HEK293 (cell line): ENCODE data around the gene FOLH1.
"Not testable (repeated sequence)": the region's sequence is repeated elsewhere in the genome, so short reads cannot be mapped to it uniquely, and the experiment has no call there.

Experiments
- MYNN ChIP-seq: fragments of 450-650 bp; formaldehyde crosslinking; IDR thresholded peaks from 2 replicates; pipeline ENCODE4 v1.5.1; 2016; ENCODE audit warnings: missing biosample characterization, missing genetic modification characterization, borderline replicate concordance
- SP2 ChIP-seq: fragments of 450-650 bp; formaldehyde crosslinking; IDR thresholded peaks from 2 replicates; pipeline ENCODE4 v1.5.1; 2016; ENCODE audit warnings: missing biosample characterization, missing genetic modification characterization
- ZFP69B ChIP-seq: fragments of 450-650 bp; formaldehyde crosslinking; IDR thresholded peaks from 2 replicates; pipeline ENCODE4 v1.5.1; 2016; ENCODE audit warnings: missing biosample characterization, missing genetic modification characterization
- ZNF114 ChIP-seq: fragments of 450-650 bp; formaldehyde crosslinking; IDR thresholded peaks from 2 replicates; pipeline ENCODE4 v1.5.0; 2017; ENCODE audit warnings: missing biosample characterization, missing genetic modification characterization
- ZNF239 ChIP-seq: fragments of 450-650 bp; formaldehyde crosslinking; IDR thresholded peaks from 2 replicates; pipeline ENCODE4 v1.5.1; 2016; ENCODE audit warnings: missing biosample characterization, missing genetic modification characterization
- ZNF324 ChIP-seq: fragments of 450-650 bp; formaldehyde crosslinking; IDR thresholded peaks from 2 replicates; pipeline ENCODE4 v1.5.1; 2016; ENCODE audit warnings: missing biosample characterization, missing genetic modification characterization
- ZNF426 ChIP-seq: fragments of 450-650 bp; formaldehyde crosslinking; IDR thresholded peaks from 2 replicates; pipeline ENCODE4 v1.5.1; 2017; ENCODE audit warnings: missing biosample characterization, missing genetic modification characterization, mild to moderate bottlenecking, inconsistent platforms, moderate library complexity
- ZNF549 ChIP-seq: fragments of 450-650 bp; IDR thresholded peaks from 2 replicates; pipeline ENCODE4 v1.5.1; 2018; ENCODE audit warnings: missing biosample characterization, missing genetic modification characterization, mild to moderate bottlenecking, inconsistent platforms, moderate library complexity
- ZNF707 ChIP-seq: fragments of 450-650 bp; formaldehyde crosslinking; IDR thresholded peaks from 2 replicates; pipeline ENCODE4 v1.5.1; 2016; ENCODE audit warnings: missing biosample characterization, missing genetic modification characterization
- ZNF777 ChIP-seq: fragments of 450-650 bp; formaldehyde crosslinking; IDR thresholded peaks from 2 replicates; pipeline ENCODE4 v1.5.1; 2017; ENCODE audit warnings: missing biosample characterization, missing genetic modification characterization, borderline replicate concordance
- ZNF843 ChIP-seq: fragments of 450-650 bp; formaldehyde crosslinking; IDR thresholded peaks from 2 replicates; pipeline ENCODE4 v1.5.1; 2016; ENCODE audit warnings: missing biosample characterization, missing genetic modification characterization
- TF ChIP-seq, protein P1 (sequence below): fragments of 450-650 bp; formaldehyde crosslinking; IDR thresholded peaks from 2 replicates; pipeline ENCODE4 v1.5.1; 2016; ENCODE audit warnings: missing biosample characterization, missing genetic modification characterization, low read depth
- TF ChIP-seq, protein P2 (sequence below): fragments of 450-650 bp; formaldehyde crosslinking; IDR thresholded peaks from 2 replicates; pipeline ENCODE4 v1.5.1; 2016; ENCODE audit warnings: missing biosample characterization, missing genetic modification characterization
- TF ChIP-seq, protein P3 (sequence below): fragments of 450-650 bp; formaldehyde crosslinking; IDR thresholded peaks from 2 replicates; pipeline ENCODE4 v1.5.1; 2016; ENCODE audit warnings: missing biosample characterization, missing genetic modification characterization

DNA sequence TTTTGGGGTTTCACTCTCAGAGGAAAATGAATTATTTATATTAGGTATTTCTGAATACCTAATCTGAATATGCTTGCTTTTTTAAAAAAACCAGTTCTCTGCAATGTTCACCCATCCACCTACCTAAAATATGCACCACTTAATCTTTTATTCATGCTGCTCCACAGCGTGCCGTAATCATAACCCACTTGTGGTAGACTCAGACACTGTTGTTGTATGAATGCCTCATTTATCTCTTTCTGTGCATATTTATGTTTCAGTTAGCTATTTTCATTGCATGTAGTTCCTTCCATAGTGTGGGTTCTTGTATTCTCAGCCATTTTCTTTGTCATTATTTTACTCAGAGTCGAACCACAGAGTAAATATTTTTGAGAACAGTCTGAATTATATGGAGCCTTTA is 21.6 kb upstream of the FOLH1 start:
- TF ChIP-seq ZNF549 (tag by site-specific recombination); ZFP69B (tag by site-specific recombination); ZNF324 (tag by site-specific recombination); ZNF777 (tag by site-specific recombination); MYNN; ZNF426 (tag by site-specific recombination); ZNF239 (tag by site-specific recombination); SP2 (tag by site-specific recombination); ZNF707; ZNF114 (tag by site-specific recombination); ZNF843 (tag by site-specific recombination): not testable (repeated sequence)
- TF ChIP-seq, protein P1, sequence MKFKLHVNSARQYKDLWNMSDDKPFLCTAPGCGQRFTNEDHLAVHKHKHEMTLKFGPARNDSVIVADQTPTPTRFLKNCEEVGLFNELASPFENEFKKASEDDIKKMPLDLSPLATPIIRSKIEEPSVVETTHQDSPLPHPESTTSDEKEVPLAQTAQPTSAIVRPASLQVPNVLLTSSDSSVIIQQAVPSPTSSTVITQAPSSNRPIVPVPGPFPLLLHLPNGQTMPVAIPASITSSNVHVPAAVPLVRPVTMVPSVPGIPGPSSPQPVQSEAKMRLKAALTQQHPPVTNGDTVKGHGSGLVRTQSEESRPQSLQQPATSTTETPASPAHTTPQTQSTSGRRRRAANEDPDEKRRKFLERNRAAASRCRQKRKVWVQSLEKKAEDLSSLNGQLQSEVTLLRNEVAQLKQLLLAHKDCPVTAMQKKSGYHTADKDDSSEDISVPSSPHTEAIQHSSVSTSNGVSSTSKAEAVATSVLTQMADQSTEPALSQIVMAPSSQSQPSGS (tag by site-specific recombination): not testable (repeated sequence)
- TF ChIP-seq, protein P2, sequence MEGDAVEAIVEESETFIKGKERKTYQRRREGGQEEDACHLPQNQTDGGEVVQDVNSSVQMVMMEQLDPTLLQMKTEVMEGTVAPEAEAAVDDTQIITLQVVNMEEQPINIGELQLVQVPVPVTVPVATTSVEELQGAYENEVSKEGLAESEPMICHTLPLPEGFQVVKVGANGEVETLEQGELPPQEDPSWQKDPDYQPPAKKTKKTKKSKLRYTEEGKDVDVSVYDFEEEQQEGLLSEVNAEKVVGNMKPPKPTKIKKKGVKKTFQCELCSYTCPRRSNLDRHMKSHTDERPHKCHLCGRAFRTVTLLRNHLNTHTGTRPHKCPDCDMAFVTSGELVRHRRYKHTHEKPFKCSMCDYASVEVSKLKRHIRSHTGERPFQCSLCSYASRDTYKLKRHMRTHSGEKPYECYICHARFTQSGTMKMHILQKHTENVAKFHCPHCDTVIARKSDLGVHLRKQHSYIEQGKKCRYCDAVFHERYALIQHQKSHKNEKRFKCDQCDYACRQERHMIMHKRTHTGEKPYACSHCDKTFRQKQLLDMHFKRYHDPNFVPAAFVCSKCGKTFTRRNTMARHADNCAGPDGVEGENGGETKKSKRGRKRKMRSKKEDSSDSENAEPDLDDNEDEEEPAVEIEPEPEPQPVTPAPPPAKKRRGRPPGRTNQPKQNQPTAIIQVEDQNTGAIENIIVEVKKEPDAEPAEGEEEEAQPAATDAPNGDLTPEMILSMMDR (tag by site-specific recombination): not testable (repeated sequence)
- TF ChIP-seq, protein P3, sequence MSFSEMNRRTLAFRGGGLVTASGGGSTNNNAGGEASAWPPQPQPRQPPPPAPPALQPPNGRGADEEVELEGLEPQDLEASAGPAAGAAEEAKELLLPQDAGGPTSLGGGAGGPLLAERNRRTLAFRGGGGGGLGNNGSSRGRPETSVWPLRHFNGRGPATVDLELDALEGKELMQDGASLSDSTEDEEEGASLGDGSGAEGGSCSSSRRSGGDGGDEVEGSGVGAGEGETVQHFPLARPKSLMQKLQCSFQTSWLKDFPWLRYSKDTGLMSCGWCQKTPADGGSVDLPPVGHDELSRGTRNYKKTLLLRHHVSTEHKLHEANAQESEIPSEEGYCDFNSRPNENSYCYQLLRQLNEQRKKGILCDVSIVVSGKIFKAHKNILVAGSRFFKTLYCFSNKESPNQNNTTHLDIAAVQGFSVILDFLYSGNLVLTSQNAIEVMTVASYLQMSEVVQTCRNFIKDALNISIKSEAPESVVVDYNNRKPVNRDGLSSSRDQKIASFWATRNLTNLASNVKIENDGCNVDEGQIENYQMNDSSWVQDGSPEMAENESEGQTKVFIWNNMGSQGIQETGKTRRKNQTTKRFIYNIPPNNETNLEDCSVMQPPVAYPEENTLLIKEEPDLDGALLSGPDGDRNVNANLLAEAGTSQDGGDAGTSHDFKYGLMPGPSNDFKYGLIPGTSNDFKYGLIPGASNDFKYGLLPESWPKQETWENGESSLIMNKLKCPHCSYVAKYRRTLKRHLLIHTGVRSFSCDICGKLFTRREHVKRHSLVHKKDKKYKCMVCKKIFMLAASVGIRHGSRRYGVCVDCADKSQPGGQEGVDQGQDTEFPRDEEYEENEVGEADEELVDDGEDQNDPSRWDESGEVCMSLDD: not testable (repeated sequence)
